ENCODE data around the gene COMMD6. TPM values are rescaled to one million over a fixed set of nuclear protein-coding genes. Genes with fewer than 3 reads are reported as not detected.
"Not testable (repeated sequence)": the region's sequence is repeated elsewhere in the genome, so short reads cannot be mapped to it uniquely, and the experiment has no call there.

Gene COMMD6
- total RNA-seq, 2 experiments from 2014 or later = 95.4 to 105 TPM

GRCh38 chr13:75554464-75554863 is 16.8 kb upstream of the COMMD6 start:
- DNase-seq = no peak
- H3K9me3 Mint-ChIP-seq = no peaks in the 10 kb centered on the region
- H3K27ac Mint-ChIP-seq = no peak overlapping the region
- H3K36me3 Mint-ChIP-seq (ENCODE audit: low read depth) = peaks cover 27% of the 10 kb centered on the region
- CTCF ChIA-PET = interaction anchor here (0.6 kb wide), 1 partner anchor 12 kb away, joined by 4 read pairs; no protein-coding TSS in a partner anchor
- H3K4me3 Mint-ChIP-seq = no peak overlapping the region
- peaks cover 57% of the 10 kb centered on the region for H3K4me1 Mint-ChIP-seq (ENCODE audit: low read depth)
- intact Hi-C loops (cut with micrococcal nuclease) = loop anchor here (10.0 kb wide), 1 partner anchor 1440 kb away; the partner anchor contains the start of gene CLN5
- H3K27me3 Mint-ChIP-seq (ENCODE audit: low read depth) = no peaks in the 10 kb centered on the region

GRCh38 chr13:75550159-75550567 is 12.5 kb upstream of the COMMD6 start:
- Mint-ChIP-seq H3K4me3 (peak overlapping the region; percentile 87), H3K4me1 (ENCODE audit: low read depth) (peaks cover 47% of the 10 kb centered on the region), H3K27ac (peak overlapping the region; percentile 85), H3K27me3 (ENCODE audit: low read depth) (no peaks in the 10 kb centered on the region), H3K36me3 (ENCODE audit: low read depth) (peaks cover 19% of the 10 kb centered on the region), H3K9me3 (no peaks in the 10 kb centered on the region)
- peak; percentile 56 for DNase-seq
- CTCF ChIA-PET = interaction anchor here (1.1 kb wide), 1 partner anchor 68 kb away, joined by 3 read pairs; the partner anchor contains the start of gene TBC1D4
- intact Hi-C loops (cut with micrococcal nuclease) = loop anchor here (10.0 kb wide), 1 partner anchor 1445 kb away; the partner anchor contains the start of gene CLN5

- CTCF ChIA-PET = no interaction called here
- Mint-ChIP-seq H3K4me3 (peak within 1 kb of the TSS; percentile 87), H3K27me3 (ENCODE audit: low read depth) (no peaks in the 10 kb centered on the region), H3K36me3 (ENCODE audit: low read depth) (peaks cover 13% of the 10 kb centered on the region), H3K27ac (peak within 1 kb of the TSS; percentile 94), H3K9me3 (no peaks in the 10 kb centered on the region), H3K4me1 (ENCODE audit: low read depth) (peaks cover 40% of the 10 kb centered on the region)
- intact Hi-C loops (cut with micrococcal nuclease) = loop anchor here (1.0 to 10.0 kb wide), 9 partner anchors 12 to 1782 kb away; partner anchors contain the start of genes CLN5, COMMD6, LMO7 and TBC1D4
- DNase-seq = peak; percentile 98
Measured at GRCh38 chr13:75549262-75550158, 11.9 kb upstream of the COMMD6 start, which contains the start of gene UCHL3. Gene UCHL3 (plus strand): TSS chr13:75549791. CDS start chr13:75549821, 30 bp downstream.

- Mint-ChIP-seq H3K4me1 (ENCODE audit: low read depth) (peaks cover 29% of the 10 kb centered on the region), H3K27me3 (ENCODE audit: low read depth) (no peaks in the 10 kb centered on the region), H3K27ac (no peak overlapping the region), H3K9me3 (no peaks in the 10 kb centered on the region), H3K36me3 (ENCODE audit: low read depth) (no peaks in the 10 kb centered on the region), H3K4me3 (no peak overlapping the region)
- no peak for DNase-seq
- CTCF ChIA-PET = interaction anchor here (0.6 to 3.6 kb wide), 4 partner anchors 9 to 217 kb away, joined by 3 to 15 read pairs (median 4); no protein-coding TSS in a partner anchor
- intact Hi-C loops (cut with micrococcal nuclease) = loop anchor here (2.0 to 5.0 kb wide), 3 partner anchors 219 to 1781 kb away; no protein-coding TSS in a partner anchor
Measured at GRCh38 chr13:75547917-75548316, 10.3 kb upstream of the COMMD6 start.

GRCh38 chr13:75545386-75545785 is 7.7 kb upstream of the COMMD6 start:
- CTCF ChIA-PET = interaction anchor here (3.6 kb wide), 1 partner anchor 173 kb away, joined by 15 read pairs; no protein-coding TSS in a partner anchor
- peaks cover 11% of the 10 kb centered on the region for H3K4me1 Mint-ChIP-seq (ENCODE audit: low read depth)
- not testable (repeated sequence) for H3K36me3 Mint-ChIP-seq (ENCODE audit: low read depth); H3K27me3 Mint-ChIP-seq (ENCODE audit: low read depth); H3K27ac Mint-ChIP-seq; H3K9me3 Mint-ChIP-seq; H3K4me3 Mint-ChIP-seq; DNase-seq
- intact Hi-C loops (cut with micrococcal nuclease) = loop anchor here (5.0 kb wide), 1 partner anchor 1778 kb away; no protein-coding TSS in a partner anchor

- Mint-ChIP-seq H3K9me3 (no peaks in the 10 kb centered on the region), H3K4me3 (no peak overlapping the region), H3K27ac (no peak overlapping the region), H3K27me3 (ENCODE audit: low read depth) (no peaks in the 10 kb centered on the region), H3K4me1 (ENCODE audit: low read depth) (peaks cover 8% of the 10 kb centered on the region), H3K36me3 (ENCODE audit: low read depth) (no peaks in the 10 kb centered on the region)
- intact Hi-C loops (cut with micrococcal nuclease) = loop anchor here (5.0 kb wide), 1 partner anchor 1778 kb away; no protein-coding TSS in a partner anchor
- no peak for DNase-seq
- CTCF ChIA-PET = no interaction called here
Measured at GRCh38 chr13:75544681-75545330, 7.2 kb upstream of the COMMD6 start.

GRCh38 chr13:75541961-75542360 is 4.3 kb upstream of the COMMD6 start:
- CTCF ChIA-PET = interaction anchor here (0.6 kb wide), 1 partner anchor 12 kb away, joined by 4 read pairs; no protein-coding TSS in a partner anchor
- no peak overlapping the region for H3K27ac Mint-ChIP-seq
- no peak overlapping the region for H3K4me3 Mint-ChIP-seq
- peaks cover 2% of the 10 kb centered on the region for H3K4me1 Mint-ChIP-seq (ENCODE audit: low read depth)
- intact Hi-C loops (cut with micrococcal nuclease) = no loop called here
- no peaks in the 10 kb centered on the region for H3K9me3 Mint-ChIP-seq
- DNase-seq = no peak
- no peaks in the 10 kb centered on the region for H3K36me3 Mint-ChIP-seq (ENCODE audit: low read depth)
- H3K27me3 Mint-ChIP-seq (ENCODE audit: low read depth) = no peaks in the 10 kb centered on the region

- no peak overlapping the region for H3K4me3 Mint-ChIP-seq
- no peak overlapping the region for H3K27ac Mint-ChIP-seq
- H3K4me1 Mint-ChIP-seq (ENCODE audit: low read depth) = peaks cover 7% of the 10 kb centered on the region
- CTCF ChIA-PET = interaction anchor here (0.6 to 1.0 kb wide), 2 partner anchors 10 to 215 kb away, joined by 3 read pairs; no protein-coding TSS in a partner anchor
- intact Hi-C loops (cut with micrococcal nuclease) = no loop called here
- no peaks in the 10 kb centered on the region for H3K9me3 Mint-ChIP-seq
- DNase-seq = no peak
- H3K27me3 Mint-ChIP-seq (ENCODE audit: low read depth) = no peaks in the 10 kb centered on the region
- no peaks in the 10 kb centered on the region for H3K36me3 Mint-ChIP-seq (ENCODE audit: low read depth)
Measured at GRCh38 chr13:75541287-75541686, 3.6 kb upstream of the COMMD6 start.

- H3K27me3 Mint-ChIP-seq (ENCODE audit: low read depth) = no peaks in the 10 kb centered on the region
- DNase-seq = no peak
- no peak overlapping the region for H3K4me3 Mint-ChIP-seq
- peaks cover 45% of the 10 kb centered on the region for H3K4me1 Mint-ChIP-seq (ENCODE audit: low read depth)
- CTCF ChIA-PET = interaction anchor here (0.6 kb wide), 1 partner anchor 1343 kb away, joined by 3 read pairs; no protein-coding TSS in a partner anchor
- intact Hi-C loops (cut with micrococcal nuclease) = loop anchor here (10.0 kb wide), 1 partner anchor 1399 kb away; the partner anchor contains the start of gene KLF12
- no peaks in the 10 kb centered on the region for H3K9me3 Mint-ChIP-seq
- H3K27ac Mint-ChIP-seq = no peak overlapping the region
- peaks cover 27% of the 10 kb centered on the region for H3K36me3 Mint-ChIP-seq (ENCODE audit: low read depth)
Measured at GRCh38 chr13:75533861-75534260, 3.8 kb downstream of the COMMD6 start.

- intact Hi-C loops (cut with micrococcal nuclease) = loop anchor here (1.0 to 10.0 kb wide), 2 partner anchors 204 to 1396 kb away; partner anchors contain the start of gene KLF12
- CTCF ChIA-PET = interaction anchor here (1.7 kb wide), 1 partner anchor 48 kb away, joined by 6 read pairs; the partner anchor contains the start of gene TBC1D4
- Mint-ChIP-seq H3K27ac (peak overlapping the region; percentile 46), H3K4me3 (no peak overlapping the region), H3K27me3 (ENCODE audit: low read depth) (no peaks in the 10 kb centered on the region), H3K9me3 (no peaks in the 10 kb centered on the region), H3K4me1 (ENCODE audit: low read depth) (peaks cover 48% of the 10 kb centered on the region), H3K36me3 (ENCODE audit: low read depth) (peaks cover 41% of the 10 kb centered on the region)
- no peak for DNase-seq
Measured at GRCh38 chr13:75530549-75530961, 7.1 kb downstream of the COMMD6 start.

- Mint-ChIP-seq H3K4me1 (ENCODE audit: low read depth) (peaks cover 10% of the 10 kb centered on the region), H3K27ac (no peak overlapping the region), H3K27me3 (ENCODE audit: low read depth) (no peaks in the 10 kb centered on the region), H3K36me3 (ENCODE audit: low read depth) (peaks cover 17% of the 10 kb centered on the region), H3K4me3 (no peak overlapping the region), H3K9me3 (no peaks in the 10 kb centered on the region)
- CTCF ChIA-PET = interaction anchor here (1.3 kb wide), 1 partner anchor 8 kb away, joined by 3 read pairs; no protein-coding TSS in a partner anchor
- no peak for DNase-seq
- intact Hi-C loops (cut with micrococcal nuclease) = no loop called here
Measured at GRCh38 chr13:75521956-75522355, 15.7 kb downstream of the COMMD6 start.

All from activated naive CD4-positive, alpha-beta T cell treated with anti-CD3 and anti-CD28 coated beads for 36 hours (primary cell).